Activated CD4-positive, alpha-beta T cell treated with anti-CD3 and anti-CD28 coated beads for 24 hours (primary cell): ENCODE results near the gene RASGRF2.
"Not testable (repeated sequence)": the region's sequence is repeated elsewhere in the genome, so short reads cannot be mapped to it uniquely, and the experiment has no call there.

Experiments
- DNase-seq, 2 donors: peaks; one replicate each; pipeline ENCODE4 v3.0.0-alpha.2; 2020; ENCODE audit warnings: low read depth in 2 of 2

Gene RASGRF2

DNA sequence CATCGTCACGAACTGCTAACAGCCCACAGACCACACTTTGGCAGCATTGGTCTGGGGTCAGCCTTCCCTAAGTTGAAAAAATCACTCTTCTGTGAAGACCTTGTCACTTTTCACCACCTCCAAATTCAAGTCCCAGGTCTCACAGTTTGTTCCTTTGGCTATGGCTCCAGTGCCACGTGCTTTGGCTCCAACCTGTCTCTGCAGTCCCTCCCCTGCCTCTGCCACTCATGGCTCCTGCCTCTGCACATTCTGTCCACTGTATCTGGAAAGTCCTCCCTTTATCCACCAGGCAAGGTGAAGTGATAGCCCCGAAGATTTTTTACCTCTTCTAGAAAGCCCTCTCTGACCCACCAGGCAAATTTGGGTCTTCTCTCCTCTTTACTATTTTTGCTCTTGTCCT lies 278.3 kb downstream of the RASGRF2 start:
- DNase-seq = no peak

DNA sequence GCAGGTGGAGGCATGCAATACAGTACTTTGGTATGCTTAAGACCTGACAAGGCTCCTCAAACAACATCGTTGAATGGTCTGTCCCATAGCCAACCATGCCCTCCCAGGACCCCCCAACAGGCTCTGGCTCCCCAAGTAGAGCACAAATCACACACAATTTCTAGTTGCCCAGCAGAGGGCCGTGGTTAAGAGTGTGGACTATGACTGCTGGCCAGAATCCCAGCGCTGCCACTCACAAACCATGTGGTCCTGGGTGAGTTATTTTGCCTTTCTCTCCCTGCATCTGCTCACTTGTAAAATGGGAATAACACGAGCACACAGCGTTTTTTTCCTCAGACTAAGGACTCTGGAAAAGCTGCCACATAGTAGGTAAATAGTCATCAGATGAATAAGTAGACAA lies 279.4 kb downstream of the RASGRF2 start:
- no peak for DNase-seq

DNA sequence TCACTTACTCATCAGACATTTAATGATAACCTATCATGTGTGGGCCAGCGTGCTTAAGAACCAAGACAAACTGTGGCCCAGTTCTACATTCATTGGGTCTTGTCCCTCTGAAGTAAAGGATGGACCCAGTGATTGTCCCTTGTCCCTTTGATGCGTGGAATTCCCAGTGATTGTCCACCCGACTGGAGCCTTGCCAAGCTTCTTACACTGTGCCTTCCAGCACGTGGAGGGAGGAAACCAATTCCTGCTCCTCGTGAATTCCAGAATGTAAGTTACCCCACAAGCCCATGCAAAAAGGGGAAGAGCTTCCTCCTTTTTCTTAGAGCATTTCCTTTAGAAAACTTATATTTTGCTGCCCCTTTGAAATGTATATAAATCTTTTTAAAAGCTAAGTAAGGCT lies 280.8 kb downstream of the RASGRF2 start:
- DNase-seq = no peak

DNA sequence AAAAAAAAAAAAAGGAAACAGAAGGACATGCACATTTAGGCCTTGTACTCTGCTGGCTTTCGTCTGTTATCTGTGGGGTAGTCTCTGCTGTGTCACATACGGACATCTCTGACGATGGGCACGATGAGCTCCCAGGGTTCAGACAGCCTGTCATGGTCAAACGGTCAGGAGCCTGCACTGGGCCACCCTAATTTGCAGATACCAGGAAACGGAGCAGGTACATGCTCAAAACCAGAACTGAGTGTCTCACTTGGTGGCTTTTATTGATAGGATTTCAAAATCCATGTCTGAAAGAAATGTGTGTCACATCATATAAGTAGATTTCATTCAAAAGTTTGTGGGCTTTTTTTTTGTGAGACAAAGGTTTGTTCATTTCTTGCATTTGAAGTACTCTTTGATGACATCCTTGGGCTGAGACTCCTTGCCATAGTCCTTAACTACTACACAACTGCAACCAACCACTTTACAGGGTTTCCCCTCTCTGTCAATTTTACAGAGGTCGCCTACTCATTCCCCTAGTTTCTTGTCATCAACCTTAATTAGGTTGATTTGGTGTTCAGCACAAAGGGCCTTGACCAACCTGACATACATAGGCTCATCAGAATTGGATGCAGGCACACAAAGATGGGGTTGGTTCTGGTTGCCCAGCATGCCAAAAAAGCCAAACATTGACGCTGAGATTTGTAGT lies 281.9 kb downstream of the RASGRF2 start:
- DNase-seq = no peak

DNA sequence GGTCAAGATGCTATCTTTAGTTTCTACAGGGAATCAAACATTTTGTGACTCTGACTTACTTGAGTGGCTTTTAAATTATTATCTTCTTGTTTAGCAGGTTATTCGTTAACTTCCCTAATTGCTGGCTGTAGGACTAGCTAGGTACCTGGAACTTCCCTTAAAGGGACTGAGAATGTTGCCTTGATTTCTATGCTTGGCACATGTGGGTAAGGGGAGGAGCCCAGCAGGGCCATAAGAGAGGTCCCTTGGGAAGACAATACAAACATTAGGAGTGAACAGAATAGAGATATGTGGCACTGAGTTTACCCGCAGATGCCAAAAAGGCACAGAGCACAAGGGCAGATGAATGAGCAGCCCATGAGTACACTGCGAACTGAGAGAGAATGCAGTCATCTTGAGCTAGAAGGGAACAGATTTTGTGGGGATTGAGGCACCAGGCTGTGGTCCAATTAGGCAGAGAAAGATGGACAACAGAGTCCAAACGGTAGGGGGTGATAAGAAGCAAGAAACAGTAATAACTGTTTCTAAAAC lies 282.8 kb downstream of the RASGRF2 start:
- DNase-seq = no peak

DNA sequence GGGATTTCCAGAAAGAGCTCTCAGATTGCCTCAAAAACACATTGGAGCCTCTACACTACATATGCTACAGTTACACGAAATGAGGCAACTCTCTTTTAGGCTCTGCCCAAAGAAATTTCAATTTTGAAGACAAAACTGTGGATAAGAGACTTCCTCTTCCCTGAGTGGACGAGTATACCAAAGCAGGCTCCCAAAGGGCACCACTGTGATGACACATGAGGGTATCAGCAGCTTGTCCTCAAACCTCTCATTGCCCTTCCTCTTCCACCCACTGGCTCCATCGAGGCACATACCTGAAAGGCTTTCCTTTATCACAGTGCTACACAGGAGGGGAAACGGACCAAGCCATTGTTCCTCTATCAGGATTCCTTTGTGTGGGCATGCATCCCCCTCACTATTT lies 284.3 kb downstream of the RASGRF2 start:
- no peak for DNase-seq

DNA sequence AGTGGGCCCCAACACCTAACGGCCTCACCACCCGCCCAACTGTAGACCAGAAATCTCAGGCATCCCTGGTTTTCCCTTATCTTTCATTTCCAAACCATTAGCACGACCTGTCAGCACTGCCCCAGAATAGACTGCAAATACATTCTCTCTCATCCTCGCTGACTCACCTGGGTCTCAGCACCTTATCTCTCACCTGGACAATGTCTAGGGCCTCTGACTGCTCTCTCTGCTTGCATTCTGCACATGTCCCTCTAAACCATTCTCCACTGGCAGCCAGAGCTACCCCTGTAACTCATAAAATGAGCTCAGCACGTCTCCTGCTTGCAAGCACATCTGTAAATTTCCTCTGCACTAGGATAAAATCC lies 285.7 kb downstream of the RASGRF2 start:
- DNase-seq = no peak

DNA sequence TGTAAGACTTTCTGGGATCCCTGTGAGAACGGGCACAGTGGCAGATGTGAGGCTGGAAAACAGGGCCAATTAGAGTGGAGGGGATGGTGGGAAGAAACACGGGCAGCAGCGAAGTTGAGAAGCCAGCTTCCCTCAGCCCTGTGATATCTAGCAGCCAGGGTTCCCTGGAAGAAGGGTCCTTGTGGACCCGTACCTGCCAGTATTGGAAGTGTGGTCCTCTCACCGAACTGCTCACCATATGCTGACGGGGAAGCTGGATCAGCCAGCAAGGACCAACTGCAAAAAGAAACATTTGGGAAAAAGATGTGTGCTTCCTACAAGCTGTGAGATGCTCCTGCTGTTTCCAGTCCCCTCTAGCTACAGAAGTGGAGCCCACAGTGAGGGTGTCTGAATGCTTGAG lies 286.5 kb downstream of the RASGRF2 start:
- DNase-seq = no peak

DNA sequence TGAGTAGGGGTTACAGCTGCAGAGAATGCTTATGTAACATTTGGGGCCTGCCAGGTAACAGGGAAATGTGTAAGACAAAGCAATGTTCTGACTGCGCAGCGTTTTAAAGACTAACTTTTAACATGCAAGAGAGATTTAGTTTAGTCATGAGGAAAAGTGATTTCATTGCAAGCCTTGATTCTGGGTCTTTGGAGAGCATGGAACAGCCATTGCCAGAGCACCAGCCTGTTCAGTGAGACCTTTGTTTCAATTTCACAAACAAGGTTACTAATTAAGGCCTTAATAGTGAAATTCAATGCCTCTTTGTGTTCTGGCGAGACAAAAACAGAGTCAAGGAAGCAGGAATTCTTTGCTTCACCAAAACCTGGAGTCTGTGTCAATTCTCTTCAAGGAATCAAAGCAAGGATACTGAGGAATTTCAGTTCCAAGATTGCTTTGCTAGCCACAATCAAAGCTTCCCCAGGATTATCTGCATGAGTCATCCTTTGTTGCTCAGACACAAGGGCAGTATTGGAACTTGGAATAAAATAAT lies 287.3 kb downstream of the RASGRF2 start:
- no peak for DNase-seq

DNA sequence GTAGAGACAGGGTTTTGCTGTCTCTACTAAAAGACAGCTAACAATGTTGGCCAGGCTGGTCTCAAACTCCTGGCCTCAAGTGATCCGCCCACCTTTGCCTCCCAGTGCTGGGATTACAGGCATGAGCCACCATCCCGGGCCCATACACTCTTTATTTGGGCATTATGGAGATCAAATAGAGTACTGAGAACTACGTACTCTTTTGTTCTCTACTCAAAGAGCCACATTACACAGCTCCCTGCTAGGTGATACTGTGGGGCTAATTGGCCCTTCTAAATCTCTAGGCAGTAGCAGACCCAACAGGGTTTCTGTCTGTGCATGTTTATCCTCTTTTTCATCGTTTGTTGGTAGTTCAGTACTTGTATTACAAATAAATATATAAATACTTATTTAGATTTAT lies 289.1 kb downstream of the RASGRF2 start:
- DNase-seq = no peak

DNA sequence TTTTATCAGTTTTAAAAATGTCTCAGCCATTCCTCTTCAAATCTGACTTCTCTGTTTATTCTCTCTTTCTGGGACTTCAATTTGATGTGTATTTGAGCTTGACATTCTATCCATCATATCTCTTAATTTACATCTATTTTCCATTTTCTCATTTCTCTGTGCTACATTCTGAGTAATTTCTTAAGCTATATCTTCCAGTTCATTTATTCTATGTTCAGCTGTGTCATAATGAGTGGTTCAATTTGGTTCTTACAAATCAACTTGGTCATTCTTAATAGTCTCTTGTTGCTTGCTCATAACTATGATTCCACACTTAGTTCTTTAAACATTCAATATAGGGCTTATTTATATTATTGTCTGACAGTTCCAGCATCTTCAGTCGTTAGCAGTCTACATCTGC lies 289.8 kb downstream of the RASGRF2 start:
- no peak for DNase-seq

DNA sequence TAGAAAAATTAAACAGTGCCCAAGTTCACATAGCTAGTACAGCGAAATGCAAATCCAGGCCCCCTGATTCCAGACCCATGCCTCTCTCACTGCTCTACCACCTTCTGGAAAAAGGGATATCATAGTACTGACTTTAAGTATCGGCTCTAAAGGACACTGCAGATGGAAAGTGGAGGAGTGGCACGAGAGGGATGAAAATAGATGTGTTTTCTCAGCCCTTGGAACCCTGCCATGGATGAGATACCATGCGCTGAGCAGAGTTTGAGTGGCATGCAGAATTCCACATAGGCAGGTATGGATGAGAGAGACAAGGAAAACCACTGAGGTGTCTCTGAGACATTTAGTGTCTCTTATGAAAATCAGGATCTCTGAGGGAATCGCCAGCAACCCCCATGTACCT lies 291.8 kb downstream of the RASGRF2 start:
- no peak for DNase-seq

DNA sequence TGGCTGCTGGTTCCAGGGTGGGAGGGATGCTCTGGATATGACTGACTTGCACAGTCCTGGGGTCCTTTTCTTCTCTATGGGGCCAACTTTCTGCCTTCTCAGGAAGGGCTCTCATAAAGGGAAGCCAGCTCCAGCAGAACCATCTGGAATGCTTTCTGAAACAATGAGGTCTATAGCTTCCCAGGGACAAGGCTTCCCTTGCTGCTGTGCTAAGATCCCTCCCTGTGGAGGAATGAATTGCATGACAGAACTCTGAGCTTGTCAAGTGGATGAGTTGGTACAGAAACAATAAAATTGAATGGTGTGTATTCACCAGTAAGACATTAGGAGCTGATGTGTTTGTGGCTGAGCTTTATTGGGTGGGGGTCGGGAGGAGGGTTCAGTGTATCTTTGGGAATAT lies 292.7 kb downstream of the RASGRF2 start:
- no peak for DNase-seq

DNA sequence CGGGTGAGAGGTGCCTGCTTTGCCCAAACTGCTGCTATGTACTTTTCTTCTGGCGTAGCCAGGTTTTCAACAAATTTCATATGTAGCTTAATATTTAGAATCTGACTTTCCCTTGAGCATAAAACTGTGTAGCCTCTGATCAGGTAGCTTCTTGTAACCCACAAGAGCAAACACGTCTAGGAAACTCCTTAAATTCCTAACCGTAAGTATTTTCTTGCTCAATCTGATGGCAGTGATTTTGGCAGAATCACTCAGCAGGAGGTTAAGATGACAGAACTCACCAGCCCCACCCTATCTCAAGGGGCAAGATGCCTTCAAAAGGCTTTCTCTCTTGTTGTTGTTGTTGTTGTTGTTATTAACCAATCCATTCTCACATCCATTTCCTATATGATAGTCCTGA lies 293.7 kb downstream of the RASGRF2 start:
- no peak for DNase-seq

DNA sequence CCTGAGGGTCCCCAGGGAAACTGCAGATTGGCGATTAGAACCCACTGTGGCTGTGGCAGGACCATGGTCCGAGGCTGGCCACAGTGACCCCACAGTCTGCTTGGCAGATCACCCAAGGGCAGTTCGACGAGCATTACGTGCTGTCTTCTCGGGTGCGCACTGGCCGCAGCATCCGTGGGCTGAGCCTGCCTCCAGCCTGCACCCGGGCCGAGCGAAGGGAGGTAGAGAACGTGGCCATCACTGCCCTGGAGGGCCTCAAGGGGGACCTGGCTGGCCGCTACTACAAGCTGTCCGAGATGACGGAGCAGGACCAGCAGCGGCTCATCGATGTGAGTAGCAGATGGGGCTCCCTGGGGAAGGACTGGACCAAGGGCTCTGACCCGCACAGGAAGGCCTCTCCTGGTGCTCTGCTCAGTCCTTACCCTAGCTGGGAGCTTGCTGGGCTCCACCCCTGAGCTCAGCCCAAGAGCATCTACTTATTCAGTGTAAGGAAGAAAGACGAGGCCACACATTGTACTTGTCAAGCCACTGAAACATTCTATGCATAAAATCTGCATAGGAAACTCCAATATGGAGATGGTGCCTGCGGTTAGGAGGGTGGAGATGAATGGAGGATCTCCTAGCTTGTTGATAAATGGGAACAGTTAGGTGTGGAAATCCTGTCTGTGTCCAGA lies 294.9 kb downstream of the RASGRF2 start:
- no peak for DNase-seq

DNA sequence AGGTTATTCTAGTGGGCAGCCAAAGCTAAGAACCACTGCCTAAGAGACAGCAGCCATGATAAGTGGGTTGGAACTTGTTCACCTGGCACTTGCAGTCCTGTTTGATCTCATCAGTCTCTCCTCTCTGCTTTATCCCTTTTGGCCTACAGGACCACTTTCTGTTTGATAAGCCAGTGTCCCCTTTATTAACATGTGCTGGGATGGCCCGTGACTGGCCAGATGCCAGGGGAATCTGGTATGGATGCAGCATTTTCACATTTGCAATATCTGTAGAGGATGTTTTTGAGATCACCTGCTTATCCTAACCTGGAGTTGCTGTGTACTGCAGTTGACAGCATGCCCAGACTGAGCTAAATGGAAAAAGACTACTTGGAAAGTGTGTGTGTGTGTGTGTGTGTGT lies 296.6 kb downstream of the RASGRF2 start:
- DNase-seq = no peak

DNA sequence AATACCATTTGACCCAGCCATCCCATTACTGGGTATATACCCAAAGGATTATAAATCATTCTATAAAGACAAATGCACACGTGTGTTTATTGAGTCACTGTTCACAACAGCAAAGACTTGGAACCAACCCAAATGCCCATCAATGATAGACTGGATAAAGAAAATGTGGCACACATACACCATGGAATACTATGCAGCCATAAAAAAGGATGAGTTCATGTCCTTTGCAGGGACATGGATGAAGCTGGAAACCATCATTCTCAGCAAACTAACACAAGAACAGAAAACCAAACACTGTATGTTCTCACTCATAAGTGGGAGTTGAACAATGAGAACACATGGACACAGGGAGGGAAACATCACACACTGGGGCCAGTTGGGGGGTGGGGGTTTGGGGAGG lies 302.6 kb downstream of the RASGRF2 start:
- DNase-seq = not testable (repeated sequence)

DNA sequence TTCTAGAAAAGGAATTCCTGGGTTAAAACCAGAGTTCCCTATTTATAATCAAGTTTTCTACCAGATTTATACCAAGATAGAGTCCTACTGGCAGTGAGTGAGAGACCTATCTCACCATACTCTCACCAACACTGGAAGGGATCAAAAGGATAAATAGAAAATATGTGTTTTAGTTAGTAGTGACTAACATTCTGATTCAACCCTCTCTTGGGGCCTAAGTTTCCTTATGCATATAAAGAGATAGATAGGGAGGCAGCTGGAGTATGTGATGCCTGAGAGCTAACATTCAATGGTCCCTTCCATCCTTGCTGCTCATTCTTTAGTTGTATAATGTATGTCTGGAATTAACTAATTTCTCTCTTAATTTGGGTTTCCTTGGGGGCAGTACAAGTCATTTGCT lies 304.9 kb downstream of the RASGRF2 start:
- no peak for DNase-seq

DNA sequence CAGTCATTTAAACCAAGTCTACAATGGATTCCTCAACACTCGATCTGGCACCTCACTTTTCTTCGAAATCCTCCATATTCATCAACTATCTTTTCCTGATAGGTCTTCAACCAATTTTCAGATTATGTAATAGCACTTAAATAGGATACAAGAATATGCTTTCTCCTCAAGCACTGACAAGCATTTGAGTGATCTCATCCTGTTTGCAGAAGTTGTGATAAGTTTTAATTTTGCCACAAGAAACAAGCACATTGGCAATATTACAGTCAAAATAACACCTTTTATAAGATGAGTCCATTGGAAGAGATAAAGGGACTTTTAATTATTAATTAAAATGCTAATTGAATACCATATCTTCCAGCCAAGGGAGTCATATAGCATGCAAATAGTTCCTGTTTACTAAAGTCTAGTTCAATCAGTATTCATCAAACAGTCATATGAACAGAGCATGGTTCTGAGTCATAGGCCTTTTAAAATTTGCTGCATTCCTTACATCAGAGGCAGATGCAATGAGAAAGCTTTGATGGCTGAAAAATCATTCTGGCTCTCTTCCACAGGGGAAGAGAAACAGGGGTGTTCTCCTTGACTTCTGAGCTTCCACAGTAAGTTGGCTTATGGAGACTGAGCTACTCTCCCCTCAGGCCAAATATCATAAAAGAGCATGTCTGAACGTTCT lies 308.5 kb downstream of the RASGRF2 start:
- DNase-seq = no peak

DNA sequence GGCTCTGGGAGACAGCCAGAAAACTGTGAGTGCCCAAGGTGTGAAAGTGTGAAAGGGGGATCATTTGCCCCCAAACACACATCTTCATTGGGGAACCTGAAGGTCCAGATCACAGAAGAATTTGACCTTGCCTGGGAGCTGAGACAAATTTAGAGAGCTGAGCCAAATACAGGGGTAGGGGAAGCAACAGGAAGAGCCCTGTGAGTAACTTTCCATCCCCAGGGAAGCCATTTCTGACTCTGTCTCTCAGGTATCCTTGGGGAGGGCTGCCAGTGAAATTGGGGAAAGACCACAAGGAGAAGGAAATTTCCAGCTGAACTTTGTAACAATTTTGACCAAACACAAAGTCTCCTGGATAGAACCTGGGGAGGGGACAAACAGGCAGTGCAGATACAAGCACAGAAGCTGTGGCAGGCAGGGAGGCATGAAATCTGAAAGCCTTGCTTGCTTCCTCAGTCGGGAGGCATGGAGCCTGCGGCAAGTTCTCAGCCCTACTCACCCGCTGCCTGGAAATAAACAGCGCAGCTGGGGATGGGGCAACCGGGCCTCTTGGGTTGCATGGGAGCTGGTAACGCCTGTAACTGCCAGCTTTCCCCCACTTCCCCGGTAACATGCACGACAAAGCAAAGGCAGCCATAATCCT lies 309.7 kb downstream of the RASGRF2 start:
- DNase-seq = no peak

DNA sequence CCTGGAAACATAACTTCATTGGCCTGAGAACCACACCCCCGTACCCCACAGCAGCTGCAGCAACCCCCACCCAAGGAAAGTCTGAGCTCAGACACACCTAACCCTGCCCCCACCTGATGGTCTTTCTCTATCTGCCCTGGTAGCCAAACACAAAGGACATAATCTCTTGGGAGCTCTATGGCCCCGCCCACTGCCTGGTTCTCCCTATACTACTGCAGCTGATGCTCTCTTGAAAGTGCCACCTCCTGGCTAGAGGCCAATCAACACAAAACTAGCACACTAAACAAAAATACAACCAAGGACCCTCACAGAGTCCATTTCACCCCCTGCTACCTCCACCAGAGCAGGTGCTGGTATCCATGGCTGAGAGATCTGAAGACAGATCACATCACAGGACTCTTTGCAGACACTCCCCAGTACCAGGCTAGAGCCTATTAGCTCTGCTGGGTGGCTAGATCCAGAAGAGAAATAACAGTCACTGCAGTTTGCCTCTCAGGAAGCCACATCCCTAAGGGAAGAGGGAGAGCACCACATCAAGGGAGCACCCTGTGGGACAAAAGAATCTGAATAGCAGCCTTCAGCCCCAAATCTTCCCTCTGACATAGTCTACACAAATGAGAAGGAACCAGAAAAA lies 310.3 kb downstream of the RASGRF2 start:
- DNase-seq = not testable (repeated sequence)
